SK-N-SH treated with all-trans-retinoic acid at 6 μM for 48 hours (cell line): ENCODE data around the gene LRRFIP1.

Experiments used
- ATAC-seq: fragments of 200-7000 bp; cut with Tn5 transposase; 3 replicates; pipeline ENCODE4 v1.9.1; 2020; ENCODE audit warnings: mild to moderate bottlenecking, moderate library complexity
- ARNTL ChIP-seq: fragments of 450-650 bp; formaldehyde crosslinking; IDR thresholded peaks from 2 replicates; pipeline ENCODE4 v1.5.0; 2020; ENCODE audit warnings: low read depth, mild to moderate bottlenecking, moderate library complexity, borderline replicate concordance
- BACH2 ChIP-seq: fragments of 250-450 bp; sonication (Bioruptor Pico); IDR thresholded peaks from 2 replicates; pipeline ENCODE4 v1.9.0; 2021; ENCODE audit warnings: mild to moderate bottlenecking, borderline replicate concordance
- CSDC2 ChIP-seq: fragments of 250-450 bp; sonication (Bioruptor Pico); IDR thresholded peaks from 2 replicates; pipeline ENCODE4 v1.5.0; 2020; ENCODE audit warnings: mild to moderate bottlenecking, moderate library complexity
- ESRRG ChIP-seq: fragments of 250-450 bp; sonication (Bioruptor Pico); IDR thresholded peaks from 2 replicates; pipeline ENCODE4 v1.6.1; 2021; ENCODE audit warnings: mild to moderate bottlenecking
- GLIS3 ChIP-seq: fragments of 250-450 bp; sonication (Bioruptor Pico); IDR thresholded peaks from 2 replicates; pipeline ENCODE4 v1.5.0; 2020; ENCODE audit warnings: mild to moderate bottlenecking, moderate library complexity
- ISL1 ChIP-seq: fragments of 250-450 bp; sonication (Bioruptor Pico); IDR thresholded peaks from 2 replicates; pipeline ENCODE4 v2.1.2; 2022; ENCODE audit warnings: mild to moderate bottlenecking, moderate library complexity
- OSR1 ChIP-seq: fragments of 250-450 bp; sonication (Bioruptor Pico); IDR thresholded peaks from 2 replicates; pipeline ENCODE4 v1.8.0; 2022; ENCODE audit warnings: moderate library complexity, mild to moderate bottlenecking, inconsistent platforms
- PPARA ChIP-seq: fragments of 250-450 bp; sonication (Bioruptor Pico); IDR thresholded peaks from 2 replicates; pipeline ENCODE4 v1.5.0; 2020; ENCODE audit warnings: mild to moderate bottlenecking, borderline replicate concordance
- RARB ChIP-seq: fragments of 250-450 bp; sonication (Bioruptor Pico); IDR thresholded peaks from 2 replicates; pipeline ENCODE4 v1.8.0; 2021; ENCODE audit warnings: mild to moderate bottlenecking, moderate library complexity
- SNAI2 ChIP-seq: fragments of 250-450 bp; sonication (Bioruptor Pico); IDR thresholded peaks from 2 replicates; pipeline ENCODE4 v1.5.0; 2020; ENCODE audit warnings: mild to moderate bottlenecking, moderate library complexity
- TCF4 ChIP-seq: fragments of 250-450 bp; sonication (Bioruptor Pico); IDR thresholded peaks from 2 replicates; pipeline ENCODE4 v1.8.0; 2021; ENCODE audit warnings: mild to moderate bottlenecking, moderate library complexity, borderline replicate concordance
- TOX ChIP-seq: fragments of 250-450 bp; sonication (Bioruptor Pico); IDR thresholded peaks from 2 replicates; pipeline ENCODE4 v1.8.0; 2021; ENCODE audit warnings: mild to moderate bottlenecking, moderate library complexity, borderline replicate concordance
- ZC3H10 ChIP-seq: fragments of 250-450 bp; sonication (Bioruptor Pico); IDR thresholded peaks from 2 replicates; pipeline ENCODE4 v1.5.1; 2021; ENCODE audit warnings: mild to moderate bottlenecking, moderate library complexity
- ZFP3 ChIP-seq: fragments of 250-450 bp; sonication (Bioruptor Pico); IDR thresholded peaks from 2 replicates; pipeline ENCODE4 v1.5.0; 2020; ENCODE audit warnings: mild to moderate bottlenecking, moderate library complexity
- ZFP30 ChIP-seq: fragments of 450-650 bp; formaldehyde crosslinking; IDR thresholded peaks from 2 replicates; pipeline ENCODE4 v1.5.0; 2022; ENCODE audit warnings: mild to moderate bottlenecking, moderate library complexity
- ZNF565 ChIP-seq: fragments of 450-650 bp; formaldehyde crosslinking; conservative IDR thresholded peaks from 2 replicates; pipeline ENCODE4 v1.5.0; 2020; ENCODE audit warnings: low read depth, mild to moderate bottlenecking, moderate library complexity
- ZNF70 ChIP-seq: fragments of 450-650 bp; formaldehyde crosslinking; IDR thresholded peaks from 2 replicates; pipeline ENCODE4 v1.5.0; 2020; ENCODE audit warnings: mild to moderate bottlenecking, moderate library complexity
- ZNF8 ChIP-seq: fragments of 450-650 bp; formaldehyde crosslinking; IDR thresholded peaks from 2 replicates; pipeline ENCODE4 v1.5.0; 2020; ENCODE audit warnings: mild to moderate bottlenecking, moderate library complexity
- TF ChIP-seq, protein P1 (sequence below): fragments of 250-450 bp; sonication (Bioruptor Pico); IDR thresholded peaks from 2 replicates; pipeline ENCODE4 v1.5.1; 2020; ENCODE audit warnings: low read depth, mild to moderate bottlenecking, moderate library complexity
- TF ChIP-seq, protein P2 (sequence below): fragments of 250-450 bp; sonication (Bioruptor Pico); IDR thresholded peaks from 2 replicates; pipeline ENCODE4 v1.8.0; 2020; ENCODE audit warnings: mild to moderate bottlenecking, moderate library complexity, borderline replicate concordance
- TF ChIP-seq, protein P3 (sequence below): fragments of 250-450 bp; sonication (Bioruptor Pico); IDR thresholded peaks from 2 replicates; pipeline ENCODE4 v1.5.1; 2021; ENCODE audit warnings: mild to moderate bottlenecking, moderate library complexity
- TF ChIP-seq, protein P4 (sequence below): fragments of 250-450 bp; sonication (Bioruptor Pico); IDR thresholded peaks from 2 replicates; pipeline ENCODE4 v1.8.0; 2021; ENCODE audit warnings: low read depth, mild to moderate bottlenecking, moderate library complexity, borderline replicate concordance

LRRFIP1 gene

DNA sequence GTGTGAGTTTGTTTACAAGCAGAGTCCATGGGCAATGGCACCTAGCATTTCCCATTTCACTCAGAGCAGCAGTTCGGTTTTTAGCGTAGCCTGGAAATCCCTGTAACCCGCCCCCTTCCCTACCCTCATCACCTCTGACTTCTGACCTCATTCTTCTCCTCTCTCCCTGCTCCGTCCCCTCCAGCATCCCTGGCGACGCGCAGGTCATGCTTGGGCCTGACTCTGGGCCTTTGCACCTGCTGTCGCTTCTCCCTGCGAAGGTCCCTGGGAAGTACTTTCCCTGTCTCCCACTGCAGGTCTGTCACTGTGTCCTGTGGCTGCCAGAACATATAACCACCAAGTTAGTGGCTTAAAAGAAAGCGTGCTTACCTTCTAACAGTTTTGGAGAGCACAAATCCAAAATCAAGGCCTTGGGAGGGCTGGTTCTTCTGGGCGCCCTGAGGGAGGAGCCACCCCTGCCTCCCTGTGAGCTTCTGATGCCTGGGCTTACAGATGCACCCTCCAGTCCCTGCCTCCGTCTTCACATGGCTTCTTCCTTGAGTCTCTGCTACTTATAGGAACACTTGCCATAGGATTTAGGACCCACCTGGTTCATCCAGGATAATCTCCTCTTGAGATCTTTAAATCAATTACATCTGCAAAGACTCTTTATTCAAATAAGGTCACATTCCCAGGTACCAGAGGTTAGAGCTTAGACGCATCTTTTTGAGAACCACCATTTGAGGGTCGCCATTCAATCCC lies 28.7 kb upstream of the LRRFIP1 start:
- no peak for ATAC-seq
- TF ChIP-seq BACH2 (no peak), ZC3H10 (no peak), TOX (no peak), CSDC2 (no peak), PPARA (no peak), OSR1 (CRISPR knock-in tag) (no peak), ZNF565 (no peak), ZFP30 (CRISPR knock-in tag) (no peak), ZNF70 (CRISPR knock-in tag) (no peak), GLIS3 (CRISPR knock-in tag) (no peak), ZNF8 (CRISPR knock-in tag) (no peak), ESRRG (CRISPR knock-in tag) (no peak)
- TF ChIP-seq, protein P1, sequence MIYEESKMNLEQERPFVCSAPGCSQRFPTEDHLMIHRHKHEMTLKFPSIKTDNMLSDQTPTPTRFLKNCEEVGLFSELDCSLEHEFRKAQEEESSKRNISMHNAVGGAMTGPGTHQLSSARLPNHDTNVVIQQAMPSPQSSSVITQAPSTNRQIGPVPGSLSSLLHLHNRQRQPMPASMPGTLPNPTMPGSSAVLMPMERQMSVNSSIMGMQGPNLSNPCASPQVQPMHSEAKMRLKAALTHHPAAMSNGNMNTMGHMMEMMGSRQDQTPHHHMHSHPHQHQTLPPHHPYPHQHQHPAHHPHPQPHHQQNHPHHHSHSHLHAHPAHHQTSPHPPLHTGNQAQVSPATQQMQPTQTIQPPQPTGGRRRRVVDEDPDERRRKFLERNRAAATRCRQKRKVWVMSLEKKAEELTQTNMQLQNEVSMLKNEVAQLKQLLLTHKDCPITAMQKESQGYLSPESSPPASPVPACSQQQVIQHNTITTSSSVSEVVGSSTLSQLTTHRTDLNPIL (CRISPR knock-in tag): no peak
- TF ChIP-seq, protein P2, sequence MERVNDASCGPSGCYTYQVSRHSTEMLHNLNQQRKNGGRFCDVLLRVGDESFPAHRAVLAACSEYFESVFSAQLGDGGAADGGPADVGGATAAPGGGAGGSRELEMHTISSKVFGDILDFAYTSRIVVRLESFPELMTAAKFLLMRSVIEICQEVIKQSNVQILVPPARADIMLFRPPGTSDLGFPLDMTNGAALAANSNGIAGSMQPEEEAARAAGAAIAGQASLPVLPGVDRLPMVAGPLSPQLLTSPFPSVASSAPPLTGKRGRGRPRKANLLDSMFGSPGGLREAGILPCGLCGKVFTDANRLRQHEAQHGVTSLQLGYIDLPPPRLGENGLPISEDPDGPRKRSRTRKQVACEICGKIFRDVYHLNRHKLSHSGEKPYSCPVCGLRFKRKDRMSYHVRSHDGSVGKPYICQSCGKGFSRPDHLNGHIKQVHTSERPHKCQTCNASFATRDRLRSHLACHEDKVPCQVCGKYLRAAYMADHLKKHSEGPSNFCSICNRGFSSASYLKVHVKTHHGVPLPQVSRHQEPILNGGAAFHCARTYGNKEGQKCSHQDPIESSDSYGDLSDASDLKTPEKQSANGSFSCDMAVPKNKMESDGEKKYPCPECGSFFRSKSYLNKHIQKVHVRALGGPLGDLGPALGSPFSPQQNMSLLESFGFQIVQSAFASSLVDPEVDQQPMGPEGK (CRISPR knock-in tag): no peak
- TF ChIP-seq, protein P3, sequence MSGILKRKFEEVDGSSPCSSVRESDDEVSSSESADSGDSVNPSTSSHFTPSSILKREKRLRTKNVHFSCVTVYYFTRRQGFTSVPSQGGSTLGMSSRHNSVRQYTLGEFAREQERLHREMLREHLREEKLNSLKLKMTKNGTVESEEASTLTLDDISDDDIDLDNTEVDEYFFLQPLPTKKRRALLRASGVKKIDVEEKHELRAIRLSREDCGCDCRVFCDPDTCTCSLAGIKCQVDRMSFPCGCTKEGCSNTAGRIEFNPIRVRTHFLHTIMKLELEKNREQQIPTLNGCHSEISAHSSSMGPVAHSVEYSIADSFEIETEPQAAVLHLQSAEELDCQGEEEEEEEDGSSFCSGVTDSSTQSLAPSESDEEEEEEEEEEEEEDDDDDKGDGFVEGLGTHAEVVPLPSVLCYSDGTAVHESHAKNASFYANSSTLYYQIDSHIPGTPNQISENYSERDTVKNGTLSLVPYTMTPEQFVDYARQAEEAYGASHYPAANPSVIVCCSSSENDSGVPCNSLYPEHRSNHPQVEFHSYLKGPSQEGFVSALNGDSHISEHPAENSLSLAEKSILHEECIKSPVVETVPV (CRISPR knock-in tag): no peak

DNA sequence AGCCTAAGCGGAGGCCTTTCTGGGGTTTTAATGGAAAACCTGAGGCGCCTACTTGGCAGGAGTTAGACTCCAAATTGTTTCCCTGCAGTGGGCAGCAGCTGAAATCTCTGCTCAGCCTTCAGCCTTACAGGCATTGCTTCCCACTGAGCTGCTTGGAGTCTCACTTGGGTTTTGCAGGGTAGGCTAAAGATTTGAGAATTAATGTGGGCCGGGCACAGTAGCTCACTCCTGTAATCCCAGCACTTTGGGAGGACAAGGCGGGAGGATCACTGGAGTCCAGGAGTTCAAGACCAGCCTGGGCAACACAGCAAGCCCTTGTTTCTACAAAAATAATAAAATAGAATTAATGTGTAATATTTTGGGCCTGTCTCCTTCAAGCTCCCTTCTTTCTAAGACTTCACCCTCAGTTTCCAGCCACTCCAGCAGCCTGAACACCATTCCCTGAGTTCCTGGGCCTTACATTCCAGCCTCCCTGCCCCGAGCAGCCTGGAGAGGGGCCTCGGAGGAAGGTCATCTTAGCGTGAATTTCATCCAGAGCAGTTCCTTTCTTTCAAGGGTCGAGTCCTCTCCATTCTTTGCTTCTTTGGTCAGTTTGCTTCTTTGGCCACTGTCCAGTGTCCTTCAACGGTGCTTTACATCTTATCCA lies 27.8 kb upstream of the LRRFIP1 start:
- ATAC-seq: no peak

DNA sequence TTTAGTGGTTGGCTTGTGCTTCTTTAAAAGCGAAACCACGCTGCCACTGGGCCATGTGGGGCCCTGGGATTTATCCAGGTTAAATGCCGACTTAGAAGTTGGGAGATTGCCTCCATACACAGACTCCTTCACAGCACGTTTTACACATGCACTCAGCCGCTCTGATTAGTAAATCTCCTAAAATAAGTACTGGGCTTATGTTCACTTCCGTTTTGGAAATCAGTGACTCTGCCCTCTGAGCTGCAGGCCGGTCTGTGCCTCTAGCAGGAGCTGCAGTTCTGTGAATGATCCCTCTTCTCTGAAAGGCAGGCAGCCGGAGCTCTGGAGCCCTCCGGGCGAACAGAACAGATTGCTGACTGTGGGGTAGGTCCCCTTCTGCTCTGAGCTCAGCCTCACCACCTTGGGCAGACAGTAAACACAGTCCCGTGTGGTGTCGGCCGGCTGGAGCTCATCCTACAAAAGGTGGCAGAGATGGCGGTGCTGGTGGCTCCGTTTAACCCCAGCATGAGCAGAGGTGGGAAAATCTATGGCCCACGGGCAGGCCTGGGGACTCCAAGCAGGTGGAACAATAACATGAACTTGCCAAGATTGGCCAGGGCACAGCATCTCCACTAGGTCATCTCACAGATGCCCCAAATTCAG lies 27.1 kb upstream of the LRRFIP1 start:
- TF ChIP-seq ISL1 (no peak), TCF4 (CRISPR knock-in tag) (no peak), ARNTL (CRISPR knock-in tag) (no peak), ZNF565 (no peak), CSDC2 (no peak), TOX (no peak), BACH2 (no peak), GLIS3 (CRISPR knock-in tag) (no peak), ZFP30 (CRISPR knock-in tag) (no peak), OSR1 (CRISPR knock-in tag) (no peak), ZFP3 (CRISPR knock-in tag) (no peak)
- TF ChIP-seq, protein P4, sequence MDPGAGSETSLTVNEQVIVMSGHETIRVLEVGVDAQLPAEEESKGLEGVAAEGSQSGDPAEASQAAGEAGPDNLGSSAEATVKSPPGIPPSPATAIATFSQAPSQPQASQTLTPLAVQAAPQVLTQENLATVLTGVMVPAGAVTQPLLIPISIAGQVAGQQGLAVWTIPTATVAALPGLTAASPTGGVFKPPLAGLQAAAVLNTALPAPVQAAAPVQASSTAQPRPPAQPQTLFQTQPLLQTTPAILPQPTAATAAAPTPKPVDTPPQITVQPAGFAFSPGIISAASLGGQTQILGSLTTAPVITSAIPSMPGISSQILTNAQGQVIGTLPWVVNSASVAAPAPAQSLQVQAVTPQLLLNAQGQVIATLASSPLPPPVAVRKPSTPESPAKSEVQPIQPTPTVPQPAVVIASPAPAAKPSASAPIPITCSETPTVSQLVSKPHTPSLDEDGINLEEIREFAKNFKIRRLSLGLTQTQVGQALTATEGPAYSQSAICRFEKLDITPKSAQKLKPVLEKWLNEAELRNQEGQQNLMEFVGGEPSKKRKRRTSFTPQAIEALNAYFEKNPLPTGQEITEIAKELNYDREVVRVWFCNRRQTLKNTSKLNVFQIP (CRISPR knock-in tag): no peak
- no peak for ATAC-seq

More for the DNA sequence above, 27.8 kb upstream of the LRRFIP1 start:
- TF ChIP-seq CSDC2: no peak
- TF ChIP-seq ESRRG (CRISPR knock-in tag): no peak
- no peak for TF ChIP-seq ZC3H10
- TF ChIP-seq ISL1: no peak
- TF ChIP-seq, protein P2 (CRISPR knock-in tag): no peak
- TF ChIP-seq ZFP3 (CRISPR knock-in tag): no peak
- TF ChIP-seq RARB (CRISPR knock-in tag): no peak
- no peak for TF ChIP-seq SNAI2 (CRISPR knock-in tag)
